Hepatocyte (in vitro differentiated cells): Measurements from ENCODE around the gene RTL1.

Source experiments
- EZH2 ChIP-seq: fragments of 200-600 bp; sonication (generic); IDR thresholded peaks from 2 replicates; pipeline ENCODE4 v1.6.1; 2016; ENCODE audit warnings: antibody characterized with exemption, mild to moderate bottlenecking, borderline replicate concordance
- TF ChIP-seq, protein P1 (sequence below): fragments of 200-600 bp; sonication (generic); IDR thresholded peaks from 2 replicates; pipeline ENCODE4 v1.5.1; 2016; ENCODE audit warnings: antibody characterized with exemption, mild to moderate bottlenecking; ENCODE audit not compliant: poor library complexity

DNA sequence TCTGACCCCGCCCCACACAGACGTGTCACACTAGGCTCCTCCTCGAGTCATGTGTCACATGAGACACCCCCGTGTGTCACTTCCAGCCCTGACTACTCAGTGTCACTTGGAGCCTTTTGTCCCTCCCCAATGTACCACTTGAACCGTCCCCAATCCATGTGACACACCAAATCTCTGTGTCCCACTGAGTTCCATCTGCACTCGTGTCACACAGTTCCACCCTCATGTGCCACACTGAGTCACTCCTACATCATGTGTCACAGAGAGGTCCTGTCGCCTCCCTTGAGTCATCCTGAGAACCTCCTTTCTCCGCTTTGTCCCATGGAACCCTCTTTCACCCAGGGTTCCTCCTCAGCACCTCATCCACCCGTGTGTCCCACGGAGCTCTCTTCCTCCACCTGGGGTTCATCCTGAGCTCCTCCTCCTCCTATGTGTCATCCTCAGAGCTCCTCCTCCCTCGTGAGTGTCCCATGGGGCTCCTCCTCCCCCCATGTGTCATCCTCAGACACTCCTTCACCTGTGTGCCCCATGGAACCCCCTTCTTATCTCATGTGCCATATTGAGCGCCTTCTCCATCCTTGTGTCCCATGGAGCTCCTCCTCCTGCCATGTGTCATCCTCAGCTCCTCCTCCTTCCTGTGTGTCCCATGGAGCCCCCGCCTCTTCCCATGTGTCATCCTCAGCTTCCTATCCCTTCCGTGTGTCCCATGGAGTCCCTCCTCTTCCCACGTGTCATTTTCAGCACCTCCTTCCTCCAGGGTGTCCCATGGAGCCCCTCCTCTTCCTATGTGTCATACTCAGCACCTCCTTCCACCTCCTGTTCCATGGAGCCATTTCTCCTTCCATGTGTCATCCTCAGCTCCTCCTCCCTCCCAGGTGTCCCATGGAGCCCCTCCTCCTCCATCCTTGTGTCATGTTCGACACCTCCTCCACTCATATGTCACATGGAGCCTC lies 32.0 kb downstream of the RTL1 start:
- TF ChIP-seq, protein P1, sequence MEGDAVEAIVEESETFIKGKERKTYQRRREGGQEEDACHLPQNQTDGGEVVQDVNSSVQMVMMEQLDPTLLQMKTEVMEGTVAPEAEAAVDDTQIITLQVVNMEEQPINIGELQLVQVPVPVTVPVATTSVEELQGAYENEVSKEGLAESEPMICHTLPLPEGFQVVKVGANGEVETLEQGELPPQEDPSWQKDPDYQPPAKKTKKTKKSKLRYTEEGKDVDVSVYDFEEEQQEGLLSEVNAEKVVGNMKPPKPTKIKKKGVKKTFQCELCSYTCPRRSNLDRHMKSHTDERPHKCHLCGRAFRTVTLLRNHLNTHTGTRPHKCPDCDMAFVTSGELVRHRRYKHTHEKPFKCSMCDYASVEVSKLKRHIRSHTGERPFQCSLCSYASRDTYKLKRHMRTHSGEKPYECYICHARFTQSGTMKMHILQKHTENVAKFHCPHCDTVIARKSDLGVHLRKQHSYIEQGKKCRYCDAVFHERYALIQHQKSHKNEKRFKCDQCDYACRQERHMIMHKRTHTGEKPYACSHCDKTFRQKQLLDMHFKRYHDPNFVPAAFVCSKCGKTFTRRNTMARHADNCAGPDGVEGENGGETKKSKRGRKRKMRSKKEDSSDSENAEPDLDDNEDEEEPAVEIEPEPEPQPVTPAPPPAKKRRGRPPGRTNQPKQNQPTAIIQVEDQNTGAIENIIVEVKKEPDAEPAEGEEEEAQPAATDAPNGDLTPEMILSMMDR, result no peak
- no peak for TF ChIP-seq EZH2
